A549 (cell line): ENCODE data around the gene FAM131B. TPM values are rescaled to one million over a fixed set of nuclear protein-coding genes. Genes with fewer than 3 reads are reported as not detected.

Source experiments
- ATAC-seq, 2 experiments: fragments of 200-7000 bp in 1 of 2; fragments of >200 bp in 1 of 2; cut with Nextera tagmentation in 1 of 2; cut with Tn5 transposase in 1 of 2; 3 replicates each; pipeline versions ENCODE4 v1.8.0 to v1.9.1; 2018 to 2020; ENCODE audit warnings: mild to moderate bottlenecking in 1 of 2, moderate library complexity in 1 of 2
- CTCF ChIA-PET: fragments of 300-600 bp; sonication (Branson Sonifier 250); formaldehyde crosslinking; extraction: SDS; loops from one replicate; lab custom pipeline; 2021; ENCODE audit warnings: antibody characterized with exemption, inconsistent platforms; lab: Yijun Ruan, JAX
- POLR2A ChIA-PET: fragments of 350-600 bp; formaldehyde crosslinking; extraction: SDS; loops from one replicate; lab custom pipeline; 2021; ENCODE audit warnings: antibody characterized with exemption, inconsistent platforms; lab: Yijun Ruan, JAX
- DNase-seq, 2 experiments: peaks; one replicate each; pipeline versions ENCODE4 v3.0.0 to v3.0.0-alpha.2; 2011 to 2016; ENCODE audit warnings: low read depth in 1 of 2, low spot score in 1 of 2
- FAIRE-seq: peaks from 2 replicates; lab custom pipeline; 2011; peaks lifted over from hg19 to GRCh38; lab: Jason Lieb, UNC
- H3K27ac ChIP-seq, 2 experiments: fragments of >200 bp; sonication (Bioruptor Twin); formaldehyde crosslinking; 3 replicates each; pipeline ENCODE4 v1.5.1; 2016 to 2017
- H3K4me1 ChIP-seq: fragments of >200 bp; sonication (Bioruptor Twin); formaldehyde crosslinking; 3 replicates; pipeline ENCODE4 v1.6.1; 2016
- H3K4me2 ChIP-seq: fragments of >200 bp; sonication (Bioruptor Twin); formaldehyde crosslinking; 3 replicates; pipeline ENCODE4 v1.6.1; 2016
- H3K4me3 ChIP-seq: fragments of >200 bp; sonication (Bioruptor Twin); formaldehyde crosslinking; 3 replicates; pipeline ENCODE4 v1.5.1; 2016
- H3K9me3 ChIP-seq: fragments of >200 bp; sonication (Bioruptor Twin); formaldehyde crosslinking; 3 replicates; pipeline ENCODE4 v1.6.1; 2016
- BHLHE40 ChIP-seq: IDR thresholded peaks from 2 replicates; pipeline ENCODE4 v1.6.1; 2012; ENCODE audit warnings: low read depth, low read length, inconsistent platforms
- CHD4 ChIP-seq: fragments of 200-600 bp; sonication (generic); IDR thresholded peaks from 2 replicates; pipeline ENCODE4 v1.6.1; 2016; ENCODE audit warnings: antibody characterized with exemption, mild to moderate bottlenecking, borderline replicate concordance
- EP300 ChIP-seq, 2 experiments: fragments of >200 bp; sonication (Bioruptor Twin); formaldehyde crosslinking; IDR thresholded peaks; 2 replicates in 1 of 2; 3 replicates in 1 of 2; pipeline ENCODE4 v1.6.1; 2016 to 2017
- FOSB ChIP-seq: fragments of 250-450 bp; sonication (Bioruptor Pico); IDR thresholded peaks from 2 replicates; pipeline ENCODE4 v1.5.0; 2020; ENCODE audit warnings: mild to moderate bottlenecking, moderate library complexity
- FOSL2 ChIP-seq, 2 experiments: fragments of 450-650 bp in 1 of 2; fragments of >200 bp in 1 of 2; sonication (Bioruptor Twin) in 1 of 2; formaldehyde crosslinking; IDR thresholded peaks; 2 replicates each; pipeline versions ENCODE4 v1.5.0 to v1.6.1; 2016 to 2020; ENCODE audit warnings: mild to moderate bottlenecking in 1 of 2, moderate library complexity in 1 of 2
- HDAC2 ChIP-seq: fragments of 200-600 bp; sonication (generic); IDR thresholded peaks from 2 replicates; pipeline ENCODE4 v1.6.1; 2016
- HOXB5 ChIP-seq: fragments of 250-450 bp; sonication (Bioruptor Pico); IDR thresholded peaks from 2 replicates; pipeline ENCODE4 v1.5.0; 2020; ENCODE audit warnings: mild to moderate bottlenecking, moderate library complexity
- JUNB ChIP-seq: fragments of >200 bp; sonication (Bioruptor Twin); formaldehyde crosslinking; IDR thresholded peaks from 2 replicates; pipeline ENCODE4 v1.6.1; 2016
- KDM5A ChIP-seq: fragments of 200-600 bp; sonication (generic); IDR thresholded peaks from 2 replicates; pipeline ENCODE4 v1.6.1; 2016; ENCODE audit warnings: antibody characterized with exemption, mild to moderate bottlenecking
- NFE2L2 ChIP-seq: fragments of 150-350 bp; conservative IDR thresholded peaks from 2 replicates; pipeline ENCODE4 v1.6.1; 2014; ENCODE audit warnings: low read length
- NR3C1 ChIP-seq: fragments of >200 bp; sonication (Bioruptor Twin); formaldehyde crosslinking; IDR thresholded peaks from 3 replicates; pipeline ENCODE4 v1.6.1; 2017
- POLR2A ChIP-seq: IDR thresholded peaks from 2 replicates; pipeline ENCODE4 v1.6.1; 2012; ENCODE audit warnings: mild to moderate bottlenecking, low read length
- RAD21 ChIP-seq, 2 experiments: fragments of >200 bp in 1 of 2; sonication (Bioruptor Twin) in 1 of 2; formaldehyde crosslinking in 1 of 2; IDR thresholded peaks in 1 of 2; conservative IDR thresholded peaks in 1 of 2; 2 replicates in 1 of 2; 3 replicates in 1 of 2; pipeline ENCODE4 v1.6.1; 2012 to 2018; ENCODE audit warnings: inconsistent platforms in 1 of 2
- RCOR1 ChIP-seq: fragments of 150-350 bp; IDR thresholded peaks from 2 replicates; pipeline ENCODE4 v1.6.1; 2014; ENCODE audit warnings: antibody characterized with exemption, low read length, low read depth
- REST ChIP-seq: fragments of 200-600 bp; sonication (generic); IDR thresholded peaks from 2 replicates; pipeline ENCODE4 v1.6.1; 2016; ENCODE audit warnings: antibody characterized with exemption, mild to moderate bottlenecking, moderate library complexity
- RFX5 ChIP-seq: fragments of 450-650 bp; IDR thresholded peaks from 2 replicates; pipeline ENCODE4 v1.7.1; 2014; ENCODE audit warnings: antibody characterized with exemption, mild to moderate bottlenecking, moderate library complexity
- SREBF2 ChIP-seq: fragments of 450-650 bp; IDR thresholded peaks from 2 replicates; pipeline ENCODE4 v1.6.1; 2014; ENCODE audit warnings: mild to moderate bottlenecking, moderate library complexity
- TP53 ChIP-seq: fragments of 250-450 bp; sonication (Bioruptor Pico); IDR thresholded peaks from 2 replicates; pipeline ENCODE4 v1.5.0; 2021; ENCODE audit warnings: mild to moderate bottlenecking, moderate library complexity
- WGBS: methylation state at CpG from one replicate; pipeline ENCODE4 v1.1.6; 2017; ENCODE audit errors: missing lambda C conversion rate; 5-methylcytosine and 5-hydroxymethylcytosine counted together
- polyA plus RNA-seq, 4 experiments: library from polyadenylated mRNA; depleted of rRNA in 3 of 4; stranded (reverse); fragments of >200 nt; fragmentation: RNase III in 1 of 4; extraction: RNeasy Plus Mini Kit Qiagen cat#74134 plus additional on column Dnase treatment in 1 of 4; gene quantifications; 2 replicates in 3 of 4; 3 replicates in 1 of 4; pipeline ENCODE4 v1.2.3, GENCODE V29; 2011 to 2017
- TF ChIP-seq, protein P1 (sequence below): IDR thresholded peaks from 2 replicates; pipeline ENCODE4 v1.6.1; 2012; ENCODE audit warnings: low read depth, borderline replicate concordance
- TF ChIP-seq, protein P2 (sequence below): fragments of 450-650 bp; IDR thresholded peaks from 2 replicates; pipeline ENCODE4 v1.6.1; 2014; ENCODE audit warnings: antibody characterized with exemption
- TF ChIP-seq, protein P3 (sequence below): fragments of >200 bp; sonication (Bioruptor Twin); formaldehyde crosslinking; IDR thresholded peaks from 3 replicates; pipeline ENCODE4 v1.6.1; 2016
- TF ChIP-seq, protein P4 (sequence below): IDR thresholded peaks from 2 replicates; pipeline ENCODE4 v1.6.1; 2012
- TF ChIP-seq, protein P5 (sequence below): fragments of >200 bp; sonication (Bioruptor Twin); formaldehyde crosslinking; IDR thresholded peaks from 3 replicates; pipeline ENCODE4 v1.5.1; 2016

The FAM131B gene
- polyA plus RNA-seq, 2 of the 4 experiments (the other 2 are of a cell fraction), result 0.19 to 0.52 TPM

DNA sequence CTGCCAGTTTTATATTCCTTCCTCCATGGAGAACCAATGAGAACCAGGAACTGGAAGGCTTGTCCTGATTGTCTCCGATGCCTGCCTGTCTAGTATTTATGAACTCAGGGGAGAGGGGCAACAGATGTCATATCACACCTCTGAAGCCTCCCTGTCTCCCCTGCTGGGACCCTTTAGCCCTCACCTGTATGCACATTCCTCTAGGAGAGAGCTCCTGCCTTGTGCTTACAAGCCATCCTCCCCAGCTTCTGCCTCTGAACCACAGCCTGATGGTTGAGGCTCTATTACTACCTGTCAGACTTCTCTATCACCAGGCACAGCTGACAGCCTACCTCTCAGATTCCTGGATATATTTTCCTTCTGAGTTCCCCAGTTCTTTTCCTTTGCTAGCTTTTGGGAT is 5.9 kb upstream of the FAM131B start:
- 81% methylated on average over 1 of the region's 1 CpG for WGBS
- peaks cover 22% of the 10 kb centered on the region for H3K4me1 ChIP-seq
- H3K9me3 ChIP-seq, result no peaks in the 10 kb centered on the region
- POLR2A ChIA-PET, result interaction anchor here (2.6 kb wide), 1 partner anchor 12 kb away, joined by 11 read pairs; no protein-coding TSS in a partner anchor
- no peak overlapping the region for H3K4me3 ChIP-seq
- ATAC-seq, result peak in 1 of 2 experiments; percentile 19; a peak in 2 of 6 replicates
- no peak overlapping the region; a peak in 1 of 6 replicates for H3K27ac ChIP-seq
- no peak for TF ChIP-seq REST
- TF ChIP-seq NFE2L2, result no peak
- TF ChIP-seq, protein P1, sequence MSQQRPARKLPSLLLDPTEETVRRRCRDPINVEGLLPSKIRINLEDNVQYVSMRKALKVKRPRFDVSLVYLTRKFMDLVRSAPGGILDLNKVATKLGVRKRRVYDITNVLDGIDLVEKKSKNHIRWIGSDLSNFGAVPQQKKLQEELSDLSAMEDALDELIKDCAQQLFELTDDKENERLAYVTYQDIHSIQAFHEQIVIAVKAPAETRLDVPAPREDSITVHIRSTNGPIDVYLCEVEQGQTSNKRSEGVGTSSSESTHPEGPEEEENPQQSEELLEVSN, result no peak
- no peak for TF ChIP-seq JUNB
- TF ChIP-seq FOSL2 (IDR thresholded peaks at IDR 0.05), result no peak
- TF ChIP-seq FOSL2 (CRISPR knock-in tag; IDR thresholded peaks at IDR 0.05), result no peak
- TF ChIP-seq, protein P2, sequence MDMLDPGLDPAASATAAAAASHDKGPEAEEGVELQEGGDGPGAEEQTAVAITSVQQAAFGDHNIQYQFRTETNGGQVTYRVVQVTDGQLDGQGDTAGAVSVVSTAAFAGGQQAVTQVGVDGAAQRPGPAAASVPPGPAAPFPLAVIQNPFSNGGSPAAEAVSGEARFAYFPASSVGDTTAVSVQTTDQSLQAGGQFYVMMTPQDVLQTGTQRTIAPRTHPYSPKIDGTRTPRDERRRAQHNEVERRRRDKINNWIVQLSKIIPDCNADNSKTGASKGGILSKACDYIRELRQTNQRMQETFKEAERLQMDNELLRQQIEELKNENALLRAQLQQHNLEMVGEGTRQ, result no peak
- TF ChIP-seq TP53 (CRISPR knock-in tag), result no peak
- no peak for TF ChIP-seq HDAC2
- no peak for TF ChIP-seq HOXB5 (CRISPR knock-in tag)
- TF ChIP-seq, all 56 proteins: peak for 0
- DNase-seq, result no peak
- CTCF ChIA-PET, result interaction anchor here (2.2 to 4.8 kb wide), 2 partner anchors 12 to 22 kb away, joined by 9 to 30 read pairs; no protein-coding TSS in a partner anchor
- no peak for FAIRE-seq
- peak overlapping the region; percentile 0; the same call in 1 of the 3 replicates for H3K4me2 ChIP-seq

DNA sequence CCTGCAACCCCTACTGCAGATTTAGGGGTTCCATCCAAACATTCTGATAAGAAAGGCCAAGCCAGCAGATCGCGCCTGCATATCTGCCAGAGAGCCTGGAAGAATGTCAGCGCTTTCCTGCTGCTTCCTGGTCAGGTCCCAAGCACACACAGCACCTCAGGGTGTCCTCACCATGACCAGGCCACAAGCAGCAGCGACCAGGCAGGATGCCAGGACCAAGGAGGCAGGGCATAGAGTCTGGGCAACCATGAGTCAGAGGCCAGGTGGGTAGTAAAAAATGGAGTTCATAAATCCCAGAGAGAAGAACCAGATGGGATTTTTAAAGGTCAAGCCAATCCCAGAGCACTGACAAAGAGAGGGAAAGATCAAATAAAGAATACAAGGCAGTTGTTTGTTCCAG is 5.5 kb upstream of the FAM131B start:
- DNase-seq (peak in 1 of 2 experiments; percentile 58), FAIRE-seq (no peak), ATAC-seq (peak; percentile 65 to 72; a peak in 4 of 6 replicates)
- TF ChIP-seq POLR2A (no peak), RFX5 (no peak), FOSB (CRISPR knock-in tag) (no peak), TP53 (CRISPR knock-in tag) (no peak), RCOR1 (no peak)
- H3K4me2 ChIP-seq, result peak overlapping the region; percentile 0; the same call in 1 of the 3 replicates
- no peaks in the 10 kb centered on the region for H3K9me3 ChIP-seq
- H3K27ac ChIP-seq, result no peak overlapping the region
- peaks cover 22% of the 10 kb centered on the region for H3K4me1 ChIP-seq
- CTCF ChIA-PET, result interaction anchor here (3.6 to 4.8 kb wide), 2 partner anchors 12 kb away, joined by 18 to 30 read pairs; no protein-coding TSS in a partner anchor
- POLR2A ChIA-PET, result interaction anchor here (2.6 kb wide), 1 partner anchor 12 kb away, joined by 11 read pairs; no protein-coding TSS in a partner anchor
- H3K4me3 ChIP-seq, result no peak overlapping the region
- 58% methylated on average over 4 of the region's 4 CpGs for WGBS

DNA sequence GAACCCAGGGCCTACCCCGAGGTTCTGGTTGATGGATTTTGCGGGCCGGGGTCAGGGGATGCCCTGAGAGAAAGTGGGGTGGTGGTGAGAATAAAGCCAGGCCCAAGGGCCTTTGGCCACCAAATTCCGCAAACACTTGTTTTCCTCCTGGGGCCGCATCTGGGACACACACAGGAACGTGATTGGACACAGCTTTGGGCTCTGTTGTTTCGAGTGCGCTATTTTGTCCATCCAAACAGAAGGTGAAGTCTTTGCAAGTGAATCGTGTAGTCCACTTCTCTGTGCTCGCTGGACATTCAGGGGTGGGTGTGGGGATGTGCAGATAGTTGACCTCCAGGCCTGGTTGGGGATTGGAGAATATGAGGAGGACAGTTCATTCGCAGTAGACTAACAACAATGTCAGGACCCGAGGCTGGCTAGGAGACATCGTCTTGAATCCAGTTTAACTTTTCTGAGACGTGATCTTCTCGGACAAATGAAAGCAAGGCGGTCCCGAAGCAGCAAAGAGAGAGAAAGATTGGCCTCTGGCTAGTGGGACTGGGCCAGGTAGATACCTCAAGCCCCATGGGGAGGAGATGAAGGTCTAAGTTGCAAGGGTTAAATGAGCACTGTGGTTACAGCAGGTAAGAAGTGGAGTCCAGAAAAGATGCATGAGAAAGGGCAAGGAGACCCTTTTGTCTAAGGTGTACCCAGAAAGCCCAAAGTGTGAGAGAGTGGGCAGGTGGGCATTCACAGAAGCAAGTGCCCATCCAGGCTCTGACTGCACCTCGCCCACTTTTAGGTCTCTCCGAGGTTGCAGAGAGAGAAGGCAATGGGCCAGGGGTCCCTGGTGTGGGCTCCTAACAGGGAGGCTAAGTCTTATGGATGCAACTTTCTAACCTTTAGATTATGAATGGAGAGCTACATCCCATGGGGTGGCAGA is 764 bp upstream of the FAM131B start:
- FAIRE-seq (no peak), DNase-seq (no peak), ATAC-seq (no peak)
- H3K27ac ChIP-seq, result peak overlapping the region; percentile 18 to 85; a peak in 4 of 6 replicates
- peak overlapping the region; percentile 54 for H3K4me3 ChIP-seq
- peak overlapping the region; percentile 94 for H3K4me2 ChIP-seq
- POLR2A ChIA-PET, result no interaction called here
- 79% methylated on average over 17 of the region's 19 CpGs for WGBS
- H3K4me1 ChIP-seq, result peaks cover 12% of the 10 kb centered on the region
- CTCF ChIA-PET, result interaction anchor here (1.0 kb wide), 1 partner anchor 17 kb away, joined by 4 read pairs; no protein-coding TSS in a partner anchor
- no peaks in the 10 kb centered on the region for H3K9me3 ChIP-seq
- TF ChIP-seq EP300 (IDR thresholded peaks at IDR 0.05) (no peak), NR3C1 (no peak), SREBF2 (no peak), RCOR1 (no peak), BHLHE40 (no peak), KDM5A (no peak), RAD21 (conservative IDR thresholded peaks at IDR 0.05 in 1 of 2, IDR thresholded peaks at IDR 0.05 in 1 of 2) (no peak), CHD4 (no peak)
- TF ChIP-seq, protein P3, sequence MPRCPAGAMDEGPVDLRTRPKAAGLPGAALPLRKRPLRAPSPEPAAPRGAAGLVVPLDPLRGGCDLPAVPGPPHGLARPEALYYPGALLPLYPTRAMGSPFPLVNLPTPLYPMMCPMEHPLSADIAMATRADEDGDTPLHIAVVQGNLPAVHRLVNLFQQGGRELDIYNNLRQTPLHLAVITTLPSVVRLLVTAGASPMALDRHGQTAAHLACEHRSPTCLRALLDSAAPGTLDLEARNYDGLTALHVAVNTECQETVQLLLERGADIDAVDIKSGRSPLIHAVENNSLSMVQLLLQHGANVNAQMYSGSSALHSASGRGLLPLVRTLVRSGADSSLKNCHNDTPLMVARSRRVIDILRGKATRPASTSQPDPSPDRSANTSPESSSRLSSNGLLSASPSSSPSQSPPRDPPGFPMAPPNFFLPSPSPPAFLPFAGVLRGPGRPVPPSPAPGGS, result no peak
- TF ChIP-seq, protein P4, sequence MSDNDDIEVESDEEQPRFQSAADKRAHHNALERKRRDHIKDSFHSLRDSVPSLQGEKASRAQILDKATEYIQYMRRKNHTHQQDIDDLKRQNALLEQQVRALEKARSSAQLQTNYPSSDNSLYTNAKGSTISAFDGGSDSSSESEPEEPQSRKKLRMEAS, result no peak
- TF ChIP-seq, protein P5, sequence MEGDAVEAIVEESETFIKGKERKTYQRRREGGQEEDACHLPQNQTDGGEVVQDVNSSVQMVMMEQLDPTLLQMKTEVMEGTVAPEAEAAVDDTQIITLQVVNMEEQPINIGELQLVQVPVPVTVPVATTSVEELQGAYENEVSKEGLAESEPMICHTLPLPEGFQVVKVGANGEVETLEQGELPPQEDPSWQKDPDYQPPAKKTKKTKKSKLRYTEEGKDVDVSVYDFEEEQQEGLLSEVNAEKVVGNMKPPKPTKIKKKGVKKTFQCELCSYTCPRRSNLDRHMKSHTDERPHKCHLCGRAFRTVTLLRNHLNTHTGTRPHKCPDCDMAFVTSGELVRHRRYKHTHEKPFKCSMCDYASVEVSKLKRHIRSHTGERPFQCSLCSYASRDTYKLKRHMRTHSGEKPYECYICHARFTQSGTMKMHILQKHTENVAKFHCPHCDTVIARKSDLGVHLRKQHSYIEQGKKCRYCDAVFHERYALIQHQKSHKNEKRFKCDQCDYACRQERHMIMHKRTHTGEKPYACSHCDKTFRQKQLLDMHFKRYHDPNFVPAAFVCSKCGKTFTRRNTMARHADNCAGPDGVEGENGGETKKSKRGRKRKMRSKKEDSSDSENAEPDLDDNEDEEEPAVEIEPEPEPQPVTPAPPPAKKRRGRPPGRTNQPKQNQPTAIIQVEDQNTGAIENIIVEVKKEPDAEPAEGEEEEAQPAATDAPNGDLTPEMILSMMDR, result no peak
